COLO668 (cell line): ENCODE measurements around the gene ALG3.
"Not testable (repeated sequence)": the region's sequence is repeated elsewhere in the genome, so short reads cannot be mapped to it uniquely, and the experiment has no call there.

ENCODE experiments used
- DNase-seq: peaks from one replicate; lab custom pipeline; 2025; ENCODE audit not compliant: unreplicated experiment; lab: John Stamatoyannopoulos, UW

ALG3 gene

DNA sequence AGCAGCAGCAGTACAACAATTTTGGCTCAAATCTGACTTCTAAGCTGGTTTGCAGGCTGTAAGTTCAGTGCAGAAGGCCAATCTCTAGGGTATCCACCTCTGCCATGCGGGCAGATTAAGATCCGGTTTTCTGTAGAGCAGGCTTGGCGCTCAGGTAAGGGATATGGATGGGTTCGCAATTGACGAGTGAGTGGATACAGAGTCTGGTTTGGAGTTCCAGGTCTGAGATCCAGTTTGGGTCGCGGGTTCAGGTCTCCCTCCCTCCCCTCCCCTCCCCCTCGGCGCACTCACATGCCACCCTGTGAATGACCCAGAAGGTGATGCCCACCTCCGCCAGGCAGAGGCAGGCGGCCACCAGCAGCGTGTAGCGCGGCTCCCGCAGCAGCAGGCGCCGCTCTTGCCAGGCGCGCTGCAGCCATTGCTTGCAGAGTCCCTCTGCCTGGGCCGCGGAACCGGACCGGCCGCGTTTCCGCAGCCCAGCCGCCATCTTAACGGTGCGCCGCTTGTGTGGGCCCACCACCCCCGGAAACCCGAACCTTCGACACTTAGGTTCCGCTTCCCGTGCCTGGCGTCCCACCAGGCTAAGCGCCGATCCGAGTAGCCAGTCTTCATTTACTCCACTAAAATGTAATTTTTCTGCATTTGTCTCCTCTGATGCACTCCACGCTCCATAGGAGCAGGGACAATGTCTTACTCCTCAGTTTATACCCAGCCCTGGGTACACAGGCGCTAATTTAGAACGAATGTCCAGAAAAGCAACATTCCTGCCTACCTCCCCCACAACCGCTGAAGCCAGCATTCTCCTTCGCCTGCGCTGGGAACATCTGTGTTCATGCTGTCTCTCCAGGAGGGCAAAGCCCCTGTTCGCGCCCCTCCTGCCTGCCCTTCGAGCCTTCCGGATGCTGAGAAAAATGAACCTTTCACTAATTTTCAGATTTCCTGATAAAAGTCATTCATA lies at the start of gene ALG3:
Gene ALG3 (minus strand): TSS at position 509 of the 958 bp plus-strand sequence. CDS start 22 bp downstream, at position 487.
- peak; percentile 86 for DNase-seq

DNA sequence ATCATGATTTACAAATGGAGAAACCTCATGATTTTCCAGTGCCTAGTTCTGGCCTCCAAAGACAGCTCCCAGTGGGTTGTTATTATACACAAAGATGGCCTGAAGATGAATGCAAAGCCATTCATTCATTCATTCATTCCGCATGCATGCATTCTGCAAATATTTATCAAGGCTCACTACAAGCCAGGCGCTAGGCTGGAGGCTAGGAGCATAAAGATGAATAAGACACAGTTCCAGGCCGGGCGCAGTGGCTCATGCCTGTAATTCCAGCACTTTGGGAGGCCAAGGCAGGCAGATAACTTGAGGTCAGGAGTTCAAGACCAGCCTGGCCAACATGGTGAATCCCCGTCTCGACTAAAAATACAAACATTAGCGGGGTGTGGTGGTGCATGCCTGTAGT lies 47.9 kb upstream of the ALG3 start:
- DNase-seq: no peak

DNA sequence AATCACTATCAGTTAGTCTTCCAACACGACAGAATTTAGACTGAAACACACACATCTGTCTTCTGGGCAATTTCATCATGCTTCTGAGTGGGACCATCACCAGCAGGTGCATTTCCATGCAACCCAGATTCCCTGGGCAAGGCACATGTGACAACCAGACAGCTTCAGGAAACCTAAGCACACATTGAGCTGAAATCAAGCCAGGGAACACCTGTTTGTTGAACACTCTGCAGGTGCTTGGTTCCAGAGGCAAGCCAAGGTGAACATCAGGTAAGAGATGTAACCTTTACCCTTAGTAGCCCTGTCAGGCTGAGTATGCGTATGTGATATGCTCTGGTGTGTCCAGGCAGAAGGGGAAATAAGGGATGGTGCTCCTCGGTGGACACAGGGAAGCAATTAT lies 47.0 kb upstream of the ALG3 start:
- peak; percentile 23 for DNase-seq

DNA sequence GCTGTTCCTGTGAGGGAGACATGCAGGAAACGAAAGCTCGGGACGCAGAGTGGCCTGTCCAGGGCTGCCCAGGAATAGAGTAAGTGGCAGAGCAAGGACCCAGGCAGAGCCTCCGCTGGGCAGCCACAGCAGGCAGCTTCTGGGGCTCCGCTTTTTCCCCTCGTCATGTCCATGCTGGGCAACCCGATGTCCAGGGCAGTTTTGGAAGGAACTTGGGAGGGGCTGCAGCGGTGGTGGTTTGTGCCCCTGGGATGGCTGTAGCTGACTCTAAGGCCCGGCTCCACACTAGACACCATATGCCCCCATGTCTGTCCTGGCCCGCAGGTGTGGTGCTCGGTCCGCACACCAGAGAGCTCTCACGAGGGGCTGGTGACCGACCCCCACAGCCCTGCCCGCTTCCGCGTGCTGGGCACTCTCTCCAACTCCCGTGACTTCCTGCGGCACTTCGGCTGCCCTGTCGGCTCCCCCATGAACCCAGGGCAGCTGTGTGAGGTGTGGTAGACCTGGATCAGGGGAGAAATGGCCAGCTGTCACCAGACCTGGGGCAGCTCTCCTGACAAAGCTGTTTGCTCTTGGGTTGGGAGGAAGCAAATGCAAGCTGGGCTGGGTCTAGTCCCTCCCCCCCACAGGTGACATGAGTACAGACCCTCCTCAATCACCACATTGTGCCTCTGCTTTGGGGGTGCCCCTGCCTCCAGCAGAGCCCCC lies 43.1 kb upstream of the ALG3 start:
- DNase-seq: no peak

GRCh38 chr3:184291044-184291737 lies 42.4 kb upstream of the ALG3 start:
- DNase-seq: no peak

DNA sequence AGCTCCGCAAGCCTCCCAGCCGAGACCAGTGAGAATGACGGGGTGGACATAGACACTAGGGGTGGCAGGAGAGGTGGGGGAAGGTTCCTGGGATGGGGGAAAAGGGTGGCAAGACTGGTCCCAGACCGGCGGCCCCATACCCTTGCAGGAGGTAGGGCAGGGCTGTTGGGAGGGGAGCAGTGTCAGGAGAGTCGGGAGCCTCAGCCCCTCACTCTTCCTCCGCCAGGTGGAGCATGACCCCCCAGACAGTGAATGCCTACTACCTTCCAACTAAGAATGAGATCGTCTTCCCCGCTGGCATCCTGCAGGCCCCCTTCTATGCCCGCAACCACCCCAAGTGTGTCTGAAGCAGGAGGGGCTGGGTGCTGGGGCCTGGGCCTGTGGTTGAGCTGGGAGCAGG lies 41.6 kb upstream of the ALG3 start:
- DNase-seq: no peak

DNA sequence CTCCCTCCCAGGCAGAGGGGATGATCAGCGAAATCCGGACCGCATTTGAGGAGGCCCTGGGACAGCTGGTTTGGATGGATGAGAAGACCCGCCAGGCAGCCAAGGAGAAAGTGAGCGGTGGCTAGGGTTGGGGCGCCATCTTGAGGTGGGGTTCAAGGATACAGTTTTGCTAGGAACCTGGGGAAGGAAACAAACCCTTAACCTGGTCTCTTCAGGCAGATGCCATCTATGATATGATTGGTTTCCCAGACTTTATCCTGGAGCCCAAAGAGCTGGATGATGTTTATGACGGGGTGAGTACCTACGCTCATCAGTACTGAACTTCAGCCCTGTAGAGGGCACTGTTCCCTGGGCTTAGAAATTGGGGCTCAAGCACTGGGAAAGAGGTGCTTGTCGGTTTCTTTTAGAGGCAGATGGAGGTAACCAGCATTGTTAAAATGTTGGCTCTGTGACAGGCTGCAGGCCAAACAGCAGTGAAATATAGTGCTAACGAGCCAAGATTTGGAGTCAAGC lies 40.7 kb upstream of the ALG3 start:
- DNase-seq: peak; percentile 51

GRCh38 chr3:184284696-184285095 lies 35.9 kb upstream of the ALG3 start:
- DNase-seq: peak; percentile 48

- no peak for DNase-seq
These were observed 34.9 kb upstream of the ALG3 start for GRCh38 chr3:184283681-184284080.

GRCh38 chr3:184282941-184283340 lies 34.2 kb upstream of the ALG3 start:
- no peak for DNase-seq

DNA sequence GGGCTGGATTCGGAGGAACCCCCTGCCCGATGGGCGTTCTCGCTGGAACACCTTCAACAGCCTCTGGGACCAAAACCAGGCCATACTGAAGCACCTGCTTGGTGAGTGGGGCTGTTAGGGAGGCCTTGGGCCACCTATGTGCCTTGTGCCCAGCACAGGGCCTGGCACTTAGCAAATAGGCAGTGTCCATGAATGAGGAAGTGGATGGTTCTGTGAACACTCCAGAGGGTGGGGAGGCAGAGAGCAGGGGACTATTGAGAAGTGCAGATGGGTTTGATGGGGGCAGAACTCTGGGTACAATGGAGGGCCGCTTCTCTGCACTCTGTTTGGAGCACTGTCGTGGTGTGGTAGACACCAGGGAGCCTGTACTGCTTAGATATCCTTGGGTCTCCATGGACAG lies 28.6 kb upstream of the ALG3 start:
- DNase-seq: no peak

DNA sequence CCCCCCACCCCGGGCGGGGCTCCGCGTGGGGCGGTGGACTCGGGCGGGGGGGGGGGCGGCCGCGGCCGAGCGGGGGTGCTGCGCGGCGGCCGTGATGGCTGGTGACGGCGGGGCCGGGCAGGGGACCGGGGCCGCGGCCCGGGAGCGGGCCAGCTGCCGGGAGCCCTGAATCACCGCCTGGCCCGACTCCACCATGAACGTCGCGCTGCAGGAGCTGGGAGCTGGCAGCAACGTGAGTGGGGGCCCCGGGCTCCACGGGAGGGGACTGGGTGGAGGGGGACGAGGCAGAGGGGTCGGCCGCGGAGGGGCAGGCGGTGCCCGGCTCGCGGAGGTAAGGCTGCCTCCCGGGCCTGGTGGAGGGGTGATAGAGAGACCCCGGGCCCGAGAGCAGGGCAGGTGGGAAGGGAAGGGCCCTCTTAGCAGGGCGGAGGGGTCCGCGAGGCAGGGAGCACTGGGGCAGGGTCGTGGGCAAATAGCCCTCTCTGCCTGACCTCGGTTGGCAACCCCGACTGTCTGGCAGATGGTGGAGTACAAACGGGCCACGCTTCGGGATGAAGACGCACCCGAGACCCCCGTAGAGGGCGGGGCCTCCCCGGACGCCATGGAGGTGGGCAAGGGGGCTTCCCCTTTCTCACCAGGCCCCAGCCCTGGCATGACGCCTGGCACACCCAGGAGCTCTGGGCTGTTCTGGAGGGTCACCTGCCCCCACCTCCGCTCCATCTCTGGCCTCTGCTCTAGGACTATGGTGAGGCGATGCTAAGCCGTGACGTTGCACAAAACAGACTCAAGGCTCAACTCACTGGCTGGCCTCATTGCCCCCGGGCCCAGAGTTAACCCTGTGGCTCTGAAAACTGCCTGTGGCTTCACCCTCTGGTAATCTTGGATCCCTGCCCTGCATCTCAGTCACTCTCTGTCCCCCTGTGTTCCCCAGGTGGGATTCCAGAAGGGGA lies 27.5 kb upstream of the ALG3 start, which contains the start of gene ECE2:
Gene ECE2 (plus strand): TSS at position 62 of the 950 bp plus-strand sequence. CDS start 132 bp downstream, at position 194.
- peak; percentile 2 for DNase-seq

DNA sequence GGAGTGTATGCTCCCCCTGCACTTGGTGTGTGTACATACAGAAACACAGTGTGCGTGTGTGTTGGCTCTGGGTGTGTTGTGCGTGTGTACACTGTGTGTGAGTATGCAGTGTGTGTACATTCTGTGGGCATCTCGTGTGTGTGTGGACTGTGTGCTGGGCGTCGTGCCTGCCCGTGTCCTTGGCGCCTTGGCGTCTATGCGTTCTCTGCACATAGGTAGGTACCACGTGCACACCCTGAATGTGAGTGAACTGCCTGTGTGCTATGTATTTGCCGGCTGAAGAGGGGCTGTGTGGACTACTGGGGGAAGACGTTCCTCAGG lies 26.6 kb upstream of the ALG3 start:
- no peak for DNase-seq

- DNase-seq: no peak
These were observed 23.5 kb upstream of the ALG3 start for GRCh38 chr3:184272269-184272668.

DNA sequence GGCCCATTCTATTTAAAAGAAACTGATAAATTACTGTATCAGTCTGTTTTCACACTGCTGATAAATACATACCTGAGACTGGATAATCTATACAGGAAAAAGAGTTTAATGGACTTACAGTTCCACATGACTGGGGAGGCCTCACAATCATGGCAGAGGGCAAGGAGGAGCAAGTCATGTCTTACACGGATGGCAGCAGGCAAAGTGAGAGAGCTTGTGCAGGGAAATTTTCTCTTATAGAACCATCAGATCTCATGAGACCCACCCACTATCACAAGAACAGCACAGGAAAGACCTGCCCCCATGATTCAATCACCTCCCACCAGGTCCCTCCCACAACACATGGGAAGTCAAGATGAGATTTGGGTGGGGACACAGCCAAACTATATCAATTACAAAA lies 18.5 kb upstream of the ALG3 start:
- DNase-seq: not testable (repeated sequence)

DNA sequence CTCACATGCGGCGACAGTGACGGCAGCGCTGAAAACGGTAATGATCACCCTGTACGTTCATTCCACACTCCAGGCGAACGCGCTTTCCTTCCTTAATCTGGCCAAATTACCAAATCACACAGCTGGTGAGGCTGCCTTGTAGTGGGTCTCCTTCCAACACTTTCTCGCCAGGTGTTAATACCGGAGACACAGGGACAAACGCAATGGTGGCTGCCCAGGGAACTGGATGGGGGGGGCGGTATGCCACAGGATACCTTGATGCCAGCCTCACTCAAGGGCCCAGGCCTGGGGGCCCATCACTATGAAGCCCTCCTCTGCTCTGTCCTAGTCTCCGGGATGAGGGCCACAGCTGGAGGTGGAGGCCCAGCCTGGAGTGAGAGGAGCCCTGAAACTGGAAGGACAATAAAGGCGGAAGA lies 14.0 kb upstream of the ALG3 start:
- no peak for DNase-seq

DNA sequence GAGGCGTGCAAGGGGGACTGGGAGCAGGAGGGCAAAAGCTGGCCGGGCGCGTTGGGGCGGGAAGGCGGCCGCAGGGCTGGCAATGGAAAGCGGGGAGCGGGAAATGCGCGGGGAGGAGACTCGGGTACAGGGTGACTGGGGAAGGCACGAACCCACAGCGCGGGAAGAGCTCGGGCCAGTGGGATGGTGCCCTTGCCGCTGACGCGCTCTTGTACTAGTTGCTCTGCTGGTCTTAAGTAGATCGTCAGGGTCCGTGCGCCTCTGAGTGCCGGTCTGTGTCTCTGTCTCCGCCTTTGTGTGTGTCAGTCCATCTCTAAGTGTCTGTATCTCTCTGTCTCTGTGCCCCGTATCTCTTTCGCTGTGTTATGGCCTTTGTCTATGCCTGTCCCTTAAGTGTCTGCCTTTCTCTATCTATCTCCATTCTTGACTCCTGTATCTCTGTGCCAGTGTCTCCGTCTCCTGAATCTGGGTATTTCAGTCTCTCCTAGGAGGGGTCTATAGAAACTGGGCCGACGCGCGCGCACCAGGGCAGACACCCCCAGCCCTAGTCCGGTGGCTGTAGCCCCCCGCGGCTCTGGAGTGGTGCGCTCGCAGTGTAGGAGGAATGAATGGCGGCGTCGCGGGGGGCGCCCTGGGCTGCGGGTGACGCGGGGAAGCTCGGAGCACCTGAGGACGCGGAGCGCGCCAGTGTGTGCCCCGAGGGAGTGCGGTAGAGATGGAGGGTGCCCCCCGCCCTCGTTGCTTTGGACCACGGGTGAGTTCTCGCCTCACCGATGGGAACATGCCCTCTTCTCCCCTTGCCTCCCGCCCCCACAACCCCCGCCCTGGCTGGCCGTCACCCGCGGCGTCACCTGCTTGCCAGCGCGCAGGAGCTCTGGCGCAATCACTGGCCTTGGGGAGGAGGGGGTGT lies 13.3 kb upstream of the ALG3 start:
- DNase-seq: peak; percentile 68

- peak; percentile 85 for DNase-seq
These were observed 12.6 kb upstream of the ALG3 start, which contains the start of gene CAMK2N2 for GRCh38 chr3:184261270-184261853. Gene CAMK2N2 (minus strand): TSS chr3:184261553. CDS start chr3:184261285, 268 bp downstream.
